ENCODE data around the gene UNC119. TPM values are rescaled to one million over a fixed set of nuclear protein-coding genes. Genes with fewer than 3 reads are reported as not detected.

The UNC119 gene
- total and polyA plus RNA-seq, 2 of the 13 experiments (the other 11 are each of a cell fraction or from before 2014, with no cell fraction given) = 10.4 to 63.1 TPM

DNA sequence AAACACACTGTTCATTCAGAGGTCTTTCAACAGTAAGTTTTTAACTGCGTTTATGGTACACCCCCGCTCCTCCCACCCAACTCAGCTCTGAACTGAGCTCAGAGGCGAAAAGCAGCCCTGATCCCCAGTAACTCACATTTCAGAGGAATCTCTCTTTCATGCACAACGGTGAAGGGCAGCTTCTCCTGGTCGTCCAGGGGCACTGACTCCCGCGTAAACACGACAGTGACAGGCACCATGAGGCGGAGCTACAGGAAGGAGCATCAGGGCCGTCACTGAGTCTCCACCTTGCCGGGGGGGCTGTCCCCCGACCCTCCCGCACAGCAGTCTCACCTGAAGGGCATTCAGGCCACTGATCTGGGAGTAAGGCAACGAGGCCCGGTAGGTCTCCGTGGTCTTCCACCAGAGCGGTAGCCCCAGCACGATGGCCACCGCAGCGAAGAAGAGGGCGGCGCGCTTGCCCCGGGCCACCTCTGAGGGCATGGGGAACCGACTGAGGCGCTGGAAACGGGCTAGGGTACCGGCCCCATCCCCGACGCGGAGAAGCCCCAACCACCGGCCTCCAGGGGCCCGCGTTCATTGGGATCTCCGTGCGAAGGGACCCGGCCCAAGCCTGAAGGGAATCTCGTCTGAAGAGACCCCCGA is 18.4 kb upstream of the UNC119 start (continued):
- TF ChIP-seq, protein P1, sequence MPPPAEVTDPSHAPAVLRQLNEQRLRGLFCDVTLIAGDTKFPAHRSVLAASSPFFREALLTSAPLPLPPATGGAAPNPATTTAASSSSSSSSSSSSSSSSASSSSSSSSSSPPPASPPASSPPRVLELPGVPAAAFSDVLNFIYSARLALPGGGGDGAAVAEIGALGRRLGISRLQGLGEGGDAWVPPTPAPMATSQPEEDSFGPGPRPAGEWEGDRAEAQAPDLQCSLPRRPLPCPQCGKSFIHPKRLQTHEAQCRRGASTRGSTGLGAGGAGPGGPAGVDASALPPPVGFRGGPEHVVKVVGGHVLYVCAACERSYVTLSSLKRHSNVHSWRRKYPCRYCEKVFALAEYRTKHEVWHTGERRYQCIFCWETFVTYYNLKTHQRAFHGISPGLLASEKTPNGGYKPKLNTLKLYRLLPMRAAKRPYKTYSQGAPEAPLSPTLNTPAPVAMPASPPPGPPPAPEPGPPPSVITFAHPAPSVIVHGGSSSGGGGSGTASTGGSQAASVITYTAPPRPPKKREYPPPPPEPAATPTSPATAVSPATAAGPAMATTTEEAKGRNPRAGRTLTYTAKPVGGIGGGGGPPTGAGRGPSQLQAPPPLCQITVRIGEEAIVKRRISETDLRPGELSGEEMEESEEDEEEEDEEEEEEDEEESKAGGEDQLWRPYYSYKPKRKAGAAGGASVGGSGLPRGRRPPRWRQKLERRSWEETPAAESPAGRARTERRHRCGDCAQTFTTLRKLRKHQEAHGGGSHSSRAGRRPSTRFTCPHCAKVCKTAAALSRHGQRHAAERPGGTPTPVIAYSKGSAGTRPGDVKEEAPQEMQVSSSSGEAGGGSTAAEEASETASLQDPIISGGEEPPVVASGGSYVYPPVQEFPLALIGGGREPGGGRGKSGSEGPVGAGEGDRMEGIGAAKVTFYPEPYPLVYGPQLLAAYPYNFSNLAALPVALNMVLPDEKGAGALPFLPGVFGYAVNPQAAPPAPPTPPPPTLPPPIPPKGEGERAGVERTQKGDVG (CRISPR knock-in tag; IDR thresholded peaks at IDR 0.05; ENCODE audit: borderline replicate concordance) = no peak
- TF ChIP-seq ZNF143 (CRISPR knock-in tag; IDR thresholded peaks at IDR 0.05) (no peak), NR1H2 (CRISPR knock-in tag; IDR thresholded peaks at IDR 0.05; ENCODE audit: borderline replicate concordance, low read depth) (no peak), ZNF790 (CRISPR knock-in tag; IDR thresholded peaks at IDR 0.05; ENCODE audit: borderline replicate concordance) (0 out of 2 replicates have a peak, but pooled peaks have one; percentile 57), GATAD2A (CRISPR knock-in tag; IDR thresholded peaks at IDR 0.05) (no peak), PAF1 (CRISPR knock-in tag; IDR thresholded peaks at IDR 0.05) (no peak), ZSCAN29 (CRISPR knock-in tag; conservative IDR thresholded peaks at IDR 0.05) (no peak), IRF2 (CRISPR knock-in tag; IDR thresholded peaks at IDR 0.05) (0 out of 2 replicates have a peak, but pooled peaks have one; percentile 15), SAP130 (CRISPR knock-in tag; IDR thresholded peaks at IDR 0.05; ENCODE audit: low read depth) (peak; percentile 86), TRIM24 (CRISPR knock-in tag; IDR thresholded peaks at IDR 0.05) (no peak)
- TF ChIP-seq, protein P2, sequence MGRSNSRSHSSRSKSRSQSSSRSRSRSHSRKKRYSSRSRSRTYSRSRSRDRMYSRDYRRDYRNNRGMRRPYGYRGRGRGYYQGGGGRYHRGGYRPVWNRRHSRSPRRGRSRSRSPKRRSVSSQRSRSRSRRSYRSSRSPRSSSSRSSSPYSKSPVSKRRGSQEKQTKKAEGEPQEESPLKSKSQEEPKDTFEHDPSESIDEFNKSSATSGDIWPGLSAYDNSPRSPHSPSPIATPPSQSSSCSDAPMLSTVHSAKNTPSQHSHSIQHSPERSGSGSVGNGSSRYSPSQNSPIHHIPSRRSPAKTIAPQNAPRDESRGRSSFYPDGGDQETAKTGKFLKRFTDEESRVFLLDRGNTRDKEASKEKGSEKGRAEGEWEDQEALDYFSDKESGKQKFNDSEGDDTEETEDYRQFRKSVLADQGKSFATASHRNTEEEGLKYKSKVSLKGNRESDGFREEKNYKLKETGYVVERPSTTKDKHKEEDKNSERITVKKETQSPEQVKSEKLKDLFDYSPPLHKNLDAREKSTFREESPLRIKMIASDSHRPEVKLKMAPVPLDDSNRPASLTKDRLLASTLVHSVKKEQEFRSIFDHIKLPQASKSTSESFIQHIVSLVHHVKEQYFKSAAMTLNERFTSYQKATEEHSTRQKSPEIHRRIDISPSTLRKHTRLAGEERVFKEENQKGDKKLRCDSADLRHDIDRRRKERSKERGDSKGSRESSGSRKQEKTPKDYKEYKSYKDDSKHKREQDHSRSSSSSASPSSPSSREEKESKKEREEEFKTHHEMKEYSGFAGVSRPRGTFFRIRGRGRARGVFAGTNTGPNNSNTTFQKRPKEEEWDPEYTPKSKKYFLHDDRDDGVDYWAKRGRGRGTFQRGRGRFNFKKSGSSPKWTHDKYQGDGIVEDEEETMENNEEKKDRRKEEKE (IDR thresholded peaks at IDR 0.05) = no peak
- TF ChIP-seq, protein P3, sequence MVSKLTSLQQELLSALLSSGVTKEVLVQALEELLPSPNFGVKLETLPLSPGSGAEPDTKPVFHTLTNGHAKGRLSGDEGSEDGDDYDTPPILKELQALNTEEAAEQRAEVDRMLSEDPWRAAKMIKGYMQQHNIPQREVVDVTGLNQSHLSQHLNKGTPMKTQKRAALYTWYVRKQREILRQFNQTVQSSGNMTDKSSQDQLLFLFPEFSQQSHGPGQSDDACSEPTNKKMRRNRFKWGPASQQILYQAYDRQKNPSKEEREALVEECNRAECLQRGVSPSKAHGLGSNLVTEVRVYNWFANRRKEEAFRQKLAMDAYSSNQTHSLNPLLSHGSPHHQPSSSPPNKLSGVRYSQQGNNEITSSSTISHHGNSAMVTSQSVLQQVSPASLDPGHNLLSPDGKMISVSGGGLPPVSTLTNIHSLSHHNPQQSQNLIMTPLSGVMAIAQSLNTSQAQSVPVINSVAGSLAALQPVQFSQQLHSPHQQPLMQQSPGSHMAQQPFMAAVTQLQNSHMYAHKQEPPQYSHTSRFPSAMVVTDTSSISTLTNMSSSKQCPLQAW (CRISPR knock-in tag; IDR thresholded peaks at IDR 0.05) = peak; percentile 53; the same call in 1 of the 2 replicates
- TF ChIP-seq, protein P4, sequence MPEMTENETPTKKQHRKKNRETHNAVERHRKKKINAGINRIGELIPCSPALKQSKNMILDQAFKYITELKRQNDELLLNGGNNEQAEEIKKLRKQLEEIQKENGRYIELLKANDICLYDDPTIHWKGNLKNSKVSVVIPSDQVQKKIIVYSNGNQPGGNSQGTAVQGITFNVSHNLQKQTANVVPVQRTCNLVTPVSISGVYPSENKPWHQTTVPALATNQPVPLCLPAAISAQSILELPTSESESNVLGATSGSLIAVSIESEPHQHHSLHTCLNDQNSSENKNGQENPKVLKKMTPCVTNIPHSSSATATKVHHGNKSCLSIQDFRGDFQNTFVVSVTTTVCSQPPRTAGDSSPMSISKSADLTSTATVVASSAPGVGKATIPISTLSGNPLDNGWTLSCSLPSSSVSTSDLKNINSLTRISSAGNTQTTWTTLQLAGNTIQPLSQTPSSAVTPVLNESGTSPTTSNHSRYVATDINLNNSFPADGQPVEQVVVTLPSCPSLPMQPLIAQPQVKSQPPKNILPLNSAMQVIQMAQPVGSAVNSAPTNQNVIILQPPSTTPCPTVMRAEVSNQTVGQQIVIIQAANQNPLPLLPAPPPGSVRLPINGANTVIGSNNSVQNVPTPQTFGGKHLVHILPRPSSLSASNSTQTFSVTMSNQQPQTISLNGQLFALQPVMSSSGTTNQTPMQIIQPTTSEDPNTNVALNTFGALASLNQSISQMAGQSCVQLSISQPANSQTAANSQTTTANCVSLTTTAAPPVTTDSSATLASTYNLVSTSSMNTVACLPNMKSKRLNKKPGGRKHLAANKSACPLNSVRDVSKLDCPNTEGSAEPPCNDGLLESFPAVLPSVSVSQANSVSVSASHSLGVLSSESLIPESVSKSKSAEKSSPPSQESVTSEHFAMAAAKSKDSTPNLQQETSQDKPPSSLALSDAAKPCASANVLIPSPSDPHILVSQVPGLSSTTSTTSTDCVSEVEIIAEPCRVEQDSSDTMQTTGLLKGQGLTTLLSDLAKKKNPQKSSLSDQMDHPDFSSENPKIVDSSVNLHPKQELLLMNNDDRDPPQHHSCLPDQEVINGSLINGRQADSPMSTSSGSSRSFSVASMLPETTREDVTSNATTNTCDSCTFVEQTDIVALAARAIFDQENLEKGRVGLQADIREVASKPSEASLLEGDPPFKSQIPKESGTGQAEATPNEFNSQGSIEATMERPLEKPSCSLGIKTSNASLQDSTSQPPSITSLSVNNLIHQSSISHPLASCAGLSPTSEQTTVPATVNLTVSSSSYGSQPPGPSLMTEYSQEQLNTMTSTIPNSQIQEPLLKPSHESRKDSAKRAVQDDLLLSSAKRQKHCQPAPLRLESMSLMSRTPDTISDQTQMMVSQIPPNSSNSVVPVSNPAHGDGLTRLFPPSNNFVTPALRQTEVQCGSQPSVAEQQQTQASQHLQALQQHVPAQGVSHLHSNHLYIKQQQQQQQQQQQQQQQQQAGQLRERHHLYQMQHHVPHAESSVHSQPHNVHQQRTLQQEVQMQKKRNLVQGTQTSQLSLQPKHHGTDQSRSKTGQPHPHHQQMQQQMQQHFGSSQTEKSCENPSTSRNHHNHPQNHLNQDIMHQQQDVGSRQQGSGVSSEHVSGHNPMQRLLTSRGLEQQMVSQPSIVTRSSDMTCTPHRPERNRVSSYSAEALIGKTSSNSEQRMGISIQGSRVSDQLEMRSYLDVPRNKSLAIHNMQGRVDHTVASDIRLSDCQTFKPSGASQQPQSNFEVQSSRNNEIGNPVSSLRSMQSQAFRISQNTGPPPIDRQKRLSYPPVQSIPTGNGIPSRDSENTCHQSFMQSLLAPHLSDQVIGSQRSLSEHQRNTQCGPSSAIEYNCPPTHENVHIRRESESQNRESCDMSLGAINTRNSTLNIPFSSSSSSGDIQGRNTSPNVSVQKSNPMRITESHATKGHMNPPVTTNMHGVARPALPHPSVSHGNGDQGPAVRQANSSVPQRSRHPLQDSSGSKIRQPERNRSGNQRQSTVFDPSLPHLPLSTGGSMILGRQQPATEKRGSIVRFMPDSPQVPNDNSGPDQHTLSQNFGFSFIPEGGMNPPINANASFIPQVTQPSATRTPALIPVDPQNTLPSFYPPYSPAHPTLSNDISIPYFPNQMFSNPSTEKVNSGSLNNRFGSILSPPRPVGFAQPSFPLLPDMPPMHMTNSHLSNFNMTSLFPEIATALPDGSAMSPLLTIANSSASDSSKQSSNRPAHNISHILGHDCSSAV (CRISPR knock-in tag; IDR thresholded peaks at IDR 0.05; ENCODE audit: borderline replicate concordance) = no peak
